Measurements from ENCODE around the gene SMIM43. TPM values are rescaled to one million over a fixed set of nuclear protein-coding genes. Genes with fewer than 3 reads are reported as not detected.

Gene SMIM43
- total RNA-seq (2022; extraction: Qiagen RNA extraction), result 0.05 to 0.33 TPM (median 0.17 TPM) in 5 replicates

GRCh38 chr4:121764702-121765367 lies at the start of gene SMIM43:
Gene SMIM43, minus strand, starts transcription at chr4:121765164. Its CDS starts 59 bp downstream, at chr4:121765105.

GRCh38 chr4:121800961-121801714 lies 36.2 kb upstream of the SMIM43 start, which contains the start of gene EXOSC9:
Gene EXOSC9, plus strand, starts transcription at chr4:121801323. Its CDS starts 102 bp downstream, at chr4:121801425.

Other genes with a start within 250 kb of the SMIM43 start
- 504 to 591 TPM (median 541 TPM) in 5 replicates for gene ANXA5, start 68.2 kb downstream of the SMIM43 start, total RNA-seq (2022; extraction: Qiagen RNA extraction)
- gene EXOSC9, start 36.2 kb upstream of the SMIM43 start, total RNA-seq (2022; extraction: Qiagen RNA extraction), result 25.0 to 32.6 TPM (median 26.9 TPM) in 5 replicates
- 41.0 to 47.0 TPM (median 41.2 TPM) in 5 replicates for gene CCNA2, start 58.7 kb upstream of the SMIM43 start, total RNA-seq (2022; extraction: Qiagen RNA extraction)
- gene BBS7, start 105.3 kb upstream of the SMIM43 start, total RNA-seq (2022; extraction: Qiagen RNA extraction), result 11.2 to 15.4 TPM (median 13.6 TPM) in 5 replicates
- gene TRPC3, start 186.9 kb upstream of the SMIM43 start, total RNA-seq (2022; extraction: Qiagen RNA extraction), result 0.04 to 0.11 TPM (median 0.09 TPM) in 5 replicates

All from A549 treated with dexamethasone at 1 μM for 4 hours (cell line).